Common myeloid progenitor, CD34-positive (primary cell): Measurements from ENCODE around the gene SIGLEC1.

Source experiments
- CTCF ChIA-PET: fragments of 350-600 bp; sonication (Branson Sonifier 250); formaldehyde crosslinking; loops from one replicate; lab custom pipeline; 2021; ENCODE audit warnings: antibody characterized with exemption; lab: Charles Lee
- POLR2A ChIA-PET: fragments of 350-600 bp; sonication (Branson Sonifier 250); formaldehyde crosslinking; loops from one replicate; lab custom pipeline; 2021; ENCODE audit warnings: antibody characterized with exemption; lab: Charles Lee
- DNase-seq, 3 donors: peaks; one replicate each; pipeline versions ENCODE4 v3.0.0 to v3.0.0-alpha.2; 2013
- H3K27ac ChIP-seq, 2 experiments: 1 replicate in 1 of 2; 2 replicates in 1 of 2; pipeline ENCODE4 v1.7.0; 2013; ENCODE audit warnings: inconsistent platforms in 2 of 2, low read length in 2 of 2, mild to moderate bottlenecking in 2 of 2, low read depth in 1 of 2, moderate library complexity in 1 of 2; ENCODE audit not compliant: severe bottlenecking in 2 of 2, insufficient read depth in 1 of 2, poor library complexity in 1 of 2
- H3K27me3 ChIP-seq, 5 experiments: replicated peaks in 2 of 5; 1 replicate in 3 of 5; 2 replicates in 2 of 5; pipeline versions ENCODE4 v1.6.1 to v1.7.0; 2013; ENCODE audit warnings: low read length in 4 of 5, mild to moderate bottlenecking in 2 of 5, moderate library complexity in 2 of 5, inconsistent platforms in 1 of 5; ENCODE audit not compliant: insufficient read depth in 5 of 5, control insufficient read depth in 4 of 5
- H3K36me3 ChIP-seq, 4 experiments: 1 replicate in 2 of 4; 2 replicates in 2 of 4; pipeline versions ENCODE4 v1.6.1 to v1.7.0; 2013; ENCODE audit warnings: low read length in 3 of 4, control low read depth in 1 of 4, mild to moderate bottlenecking in 1 of 4; ENCODE audit not compliant: control insufficient read depth in 4 of 4, insufficient read depth in 4 of 4
- H3K4me1 ChIP-seq, 4 experiments: 1 replicate in 3 of 4; 2 replicates in 1 of 4; pipeline versions ENCODE4 v1.6.1 to v1.7.1; 2013; ENCODE audit warnings: low read length in 3 of 4, mild to moderate bottlenecking in 3 of 4, control low read depth in 1 of 4, inconsistent platforms in 1 of 4, moderate library complexity in 1 of 4; ENCODE audit not compliant: control insufficient read depth in 4 of 4, insufficient read depth in 4 of 4; ENCODE audit errors: control extremely low read depth in 1 of 4
- H3K4me3 ChIP-seq, 7 experiments: 1 replicate in 4 of 7; 2 replicates in 3 of 7; pipeline versions ENCODE4 v1.5.1 to v1.7.0; 2013; ENCODE audit warnings: mild to moderate bottlenecking in 7 of 7, low read length in 6 of 7, moderate library complexity in 6 of 7, inconsistent platforms in 2 of 7, low read depth in 2 of 7, control low read depth in 1 of 7; ENCODE audit not compliant: insufficient read depth in 4 of 7, control insufficient read depth in 1 of 7; ENCODE audit errors: extremely low read depth in 1 of 7
- H3K9me3 ChIP-seq, 5 experiments: 1 replicate in 4 of 5; 2 replicates in 1 of 5; pipeline versions ENCODE4 v1.6.1 to v1.7.1; 2013; ENCODE audit warnings: low read length in 4 of 5, mild to moderate bottlenecking in 2 of 5, inconsistent platforms in 1 of 5, low read depth in 1 of 5, moderate library complexity in 1 of 5; ENCODE audit not compliant: control insufficient read depth in 4 of 5, insufficient read depth in 2 of 5; ENCODE audit errors: control extremely low read depth in 1 of 5
- WGBS: methylation state at CpG from one replicate; pipeline ENCODE4 v1.1.5; 2013; ENCODE audit not compliant: insufficient coverage; 5-methylcytosine and 5-hydroxymethylcytosine counted together

Gene SIGLEC1

DNA sequence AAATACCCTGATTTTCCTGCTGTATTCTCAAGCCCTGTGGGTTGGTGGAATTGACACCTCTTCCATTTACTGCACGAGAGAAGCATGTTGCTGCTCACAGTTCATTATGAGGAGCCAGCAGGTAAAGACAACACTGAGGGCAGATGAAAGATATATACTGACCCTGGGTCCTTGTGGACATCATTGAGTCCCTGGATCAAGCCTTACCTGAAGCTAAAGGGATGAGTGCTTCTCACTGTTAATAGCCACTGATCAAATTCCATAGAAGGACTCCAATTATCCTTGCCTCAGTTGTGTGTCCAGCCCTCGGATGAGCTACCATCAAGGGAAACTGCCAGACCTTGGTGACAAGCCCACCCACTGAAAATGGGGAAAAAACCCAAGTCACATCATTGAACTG is 7.7 kb upstream of the SIGLEC1 start:
- POLR2A ChIA-PET = interaction anchor here (0.5 to 0.6 kb wide), 2 partner anchors 21 to 203 kb away, joined by 3 read pairs; no protein-coding TSS in a partner anchor
- CTCF ChIA-PET = interaction anchor here (1.0 to 1.3 kb wide), 4 partner anchors 9 to 57 kb away, joined by 3 to 4 read pairs (median 3); no protein-coding TSS in a partner anchor
- DNase-seq = no peak

DNA sequence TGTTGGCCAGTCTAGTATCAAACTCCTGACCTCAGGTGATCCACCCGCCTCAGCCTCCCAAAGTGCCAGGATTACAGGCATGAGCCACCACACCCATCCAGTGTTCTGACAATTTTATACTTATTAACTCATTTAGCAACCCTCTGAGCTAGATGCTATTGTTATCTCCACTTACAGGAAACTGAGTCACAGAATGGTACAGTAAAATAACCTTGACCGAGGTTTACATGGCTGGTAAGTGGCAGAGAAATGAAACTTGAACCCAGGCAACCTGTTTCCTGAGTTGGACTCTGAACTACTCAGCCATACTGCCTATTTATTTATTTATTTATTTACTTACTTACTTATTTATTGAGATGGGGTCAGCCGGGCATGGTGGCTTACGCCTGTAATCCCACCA is 6.6 kb upstream of the SIGLEC1 start:
- WGBS = 91% methylated on average over 3 of the region's 4 CpGs
- ChIA-PET CTCF (interaction anchor here (0.9 to 1.8 kb wide), 3 partner anchors 14 to 32 kb away, joined by 3 to 5 read pairs (median 4); no protein-coding TSS in a partner anchor), POLR2A (no interaction called here)
- Histone ChIP-seq H3K4me3 (no peak overlapping the region), H3K9me3 (no peaks in the 10 kb centered on the region), H3K27me3 (peaks cover 0 to 7% (median 2%) of the 10 kb centered on the region in 5 experiments), H3K27ac (no peak overlapping the region), H3K4me1 (no peaks in the 10 kb centered on the region), H3K36me3 (no peaks in the 10 kb centered on the region)
- DNase-seq = no peak

More for the DNA sequence above, 7.7 kb upstream of the SIGLEC1 start:
- Histone ChIP-seq H3K27me3 (peaks cover 0 to 7% (median 2%) of the 10 kb centered on the region in 5 experiments), H3K4me3 (no peak overlapping the region), H3K36me3 (no peaks in the 10 kb centered on the region), H3K27ac (no peak overlapping the region), H3K9me3 (peaks cover 0 to 2% (median 0%) of the 10 kb centered on the region in 5 experiments), H3K4me1 (no peaks in the 10 kb centered on the region)
- WGBS = 100% methylated on average over 2 of the region's 2 CpGs

DNA sequence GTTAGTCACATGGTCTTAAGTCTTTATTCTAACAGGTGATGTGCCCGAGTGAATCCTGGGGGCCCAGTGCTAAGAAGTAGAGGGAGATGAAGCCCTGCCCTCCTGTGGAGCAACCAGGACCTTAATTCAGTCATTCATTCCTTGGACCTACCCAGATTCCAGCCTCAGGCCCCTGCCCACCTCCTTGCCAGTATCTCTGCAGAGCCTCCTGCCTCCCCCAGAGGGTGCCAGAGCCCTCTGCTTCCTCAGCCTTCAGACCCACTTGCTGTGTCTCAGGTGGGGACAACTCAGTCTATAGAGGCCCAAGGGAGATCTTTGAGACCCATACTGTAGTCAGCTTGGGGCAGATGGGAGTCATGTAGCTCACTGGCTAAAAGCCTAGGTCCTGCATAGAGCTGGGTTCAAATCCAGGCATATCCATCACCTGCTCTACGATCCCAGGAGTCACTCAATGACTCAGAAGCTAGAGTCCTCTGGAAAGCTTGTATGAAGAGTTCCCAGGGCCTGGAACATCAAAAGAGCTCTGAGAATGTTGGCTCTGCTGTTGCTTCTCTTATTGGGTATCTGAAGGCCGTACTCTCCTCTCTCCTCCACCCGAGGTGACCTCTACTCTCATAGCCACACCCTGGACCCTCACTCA is 3.9 kb upstream of the SIGLEC1 start:
- 97% methylated on average over 3 of the region's 4 CpGs for WGBS
- POLR2A ChIA-PET = no interaction called here
- Histone ChIP-seq H3K4me3 (no peak overlapping the region), H3K4me1 (peaks cover 0 to 12% (median 3%) of the 10 kb centered on the region in 4 experiments), H3K36me3 (no peaks in the 10 kb centered on the region), H3K27me3 (peaks cover 0 to 7% (median 0%) of the 10 kb centered on the region in 5 experiments), H3K9me3 (no peaks in the 10 kb centered on the region), H3K27ac (no peak overlapping the region)
- DNase-seq = peak; percentile 64 to 77 (median 75)
- CTCF ChIA-PET = interaction anchor here (0.5 to 2.6 kb wide), 23 partner anchors 8 to 985 kb away, joined by 3 to 14 read pairs (median 4); partner anchors contain the start of genes ADISSP and SPEF1

DNA sequence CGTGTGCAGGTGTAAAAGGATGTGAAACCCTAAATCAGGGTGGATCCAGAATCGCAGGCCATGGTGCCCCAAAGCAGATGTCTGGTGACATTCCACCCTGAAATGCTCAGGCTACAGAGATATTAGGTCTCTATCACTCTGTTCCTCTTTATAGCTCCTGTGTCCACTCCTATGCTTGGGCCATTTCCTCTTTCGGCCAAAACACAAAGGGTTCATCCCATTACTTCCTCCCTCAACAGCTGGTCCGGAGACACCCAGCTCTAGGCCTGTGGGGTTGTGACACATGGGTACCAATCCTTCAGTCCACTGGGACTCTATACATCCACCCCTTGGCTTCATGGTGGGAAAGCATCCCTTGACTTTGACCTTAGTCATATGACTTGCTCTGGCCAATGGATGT is 1.7 kb upstream of the SIGLEC1 start:
- Histone ChIP-seq H3K4me3 (no peak overlapping the region), H3K27ac (no peak overlapping the region), H3K36me3 (no peaks in the 10 kb centered on the region), H3K27me3 (peaks cover 0 to 2% (median 0%) of the 10 kb centered on the region in 5 experiments), H3K4me1 (peaks cover 0 to 17% (median 5%) of the 10 kb centered on the region in 4 experiments), H3K9me3 (no peaks in the 10 kb centered on the region)
- DNase-seq = no peak
- ChIA-PET CTCF (interaction anchor here (1.0 to 9.7 kb wide), 7 partner anchors 10 to 67 kb away, joined by 3 to 121 read pairs (median 3); partner anchors contain the start of genes ADAM33 and SPEF1), POLR2A (no interaction called here)
- 98% methylated on average over 4 of the region's 4 CpGs for WGBS

DNA sequence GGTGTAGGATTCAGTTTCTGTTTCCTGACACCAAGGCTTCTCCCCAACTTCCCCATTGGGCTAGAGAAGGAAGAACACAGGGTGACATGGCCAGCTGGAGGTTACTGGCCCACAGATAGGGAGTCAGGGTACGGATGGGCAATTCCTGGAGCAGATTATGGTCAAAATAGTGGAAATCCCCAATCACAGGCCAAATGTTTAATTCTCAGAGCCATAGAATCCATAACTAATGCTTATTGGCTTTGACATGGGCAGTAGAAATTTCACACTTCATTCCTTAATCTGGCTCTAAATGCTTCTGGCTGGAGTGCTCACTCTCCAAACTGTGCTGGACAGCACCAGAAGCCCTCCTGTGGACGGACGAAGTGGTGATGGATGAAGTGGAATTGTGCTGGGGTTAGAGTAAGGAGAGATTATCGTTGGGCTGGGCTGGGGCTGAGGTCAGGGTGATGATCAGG is 887 bp downstream of the SIGLEC1 start:
- no peak overlapping the region for H3K4me3 ChIP-seq
- no peak overlapping the region for H3K27ac ChIP-seq
- H3K27me3 ChIP-seq = peaks cover 0 to 2% (median 0%) of the 10 kb centered on the region in 5 experiments
- no peaks in the 10 kb centered on the region for H3K36me3 ChIP-seq
- DNase-seq = peak in 1 of 3 donors; percentile 9
- WGBS = 98% methylated on average over 3 of the region's 4 CpGs
- ChIA-PET CTCF (interaction anchor here (0.5 to 9.7 kb wide), 26 partner anchors 8 to 303 kb away, joined by 3 to 121 read pairs (median 5); partner anchors contain the start of genes ADAM33 and GFRA4), POLR2A (interaction anchor here (1.0 kb wide), 1 partner anchor 35 kb away, joined by 4 read pairs; no protein-coding TSS in a partner anchor)
- peaks cover 0 to 17% (median 5%) of the 10 kb centered on the region in 4 experiments for H3K4me1 ChIP-seq
- H3K9me3 ChIP-seq = no peaks in the 10 kb centered on the region

DNA sequence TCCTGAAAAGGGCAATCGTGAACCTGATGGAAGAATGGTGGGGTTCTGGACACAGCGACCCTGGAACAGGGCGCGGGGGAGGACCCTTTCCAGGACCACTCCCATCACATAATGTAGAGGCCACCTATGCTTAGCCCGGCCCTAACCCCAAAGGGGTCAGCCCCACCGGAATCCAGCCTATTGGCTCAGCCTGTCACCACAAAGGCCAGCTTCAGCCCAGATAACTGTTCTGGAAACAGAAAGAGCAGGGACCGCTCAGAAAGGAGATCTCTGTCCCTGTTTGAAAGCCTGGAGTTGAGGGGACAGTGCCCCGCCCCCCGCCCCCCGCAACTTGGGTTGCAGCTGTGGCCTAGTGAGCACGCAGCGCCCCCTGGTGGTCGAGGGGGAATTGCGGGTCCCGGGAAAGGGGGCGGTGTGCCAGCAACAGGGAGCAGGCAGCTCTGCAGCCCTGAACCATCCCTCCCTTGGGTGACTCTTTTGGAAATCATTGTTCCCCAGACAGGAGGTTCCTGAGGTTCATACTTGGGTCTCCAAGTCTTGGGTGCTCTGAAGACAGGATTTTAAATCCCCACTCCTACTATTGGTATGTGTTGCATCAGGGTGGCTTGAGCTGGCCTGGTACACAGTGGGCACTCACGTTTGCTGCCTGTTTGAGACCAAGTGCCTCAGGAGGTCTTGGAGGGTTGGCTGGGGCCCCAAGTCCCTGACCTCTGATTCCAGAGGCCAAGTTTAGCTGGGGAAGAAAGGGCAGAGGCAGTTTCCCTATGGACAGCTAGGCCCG is 1.5 kb downstream of the SIGLEC1 start:
- POLR2A ChIA-PET = interaction anchor here (1.0 kb wide), 1 partner anchor 34 kb away, joined by 4 read pairs; no protein-coding TSS in a partner anchor
- Histone ChIP-seq H3K36me3 (no peaks in the 10 kb centered on the region), H3K27me3 (peaks cover 0 to 2% (median 0%) of the 10 kb centered on the region in 5 experiments), H3K4me1 (peaks cover 0 to 17% (median 5%) of the 10 kb centered on the region in 4 experiments), H3K9me3 (no peaks in the 10 kb centered on the region), H3K27ac (no peak overlapping the region), H3K4me3 (no peak overlapping the region)
- CTCF ChIA-PET = interaction anchor here (0.5 to 9.7 kb wide), 32 partner anchors 8 to 560 kb away, joined by 3 to 121 read pairs (median 4); partner anchors contain the start of genes ADAM33 and GFRA4
- 42% methylated on average over 16 of the region's 18 CpGs for WGBS
- DNase-seq = peak; percentile 70 to 81 (median 79)
